NOMO-1 treated with DMSO at 0.1 percent for 48 hours (cell line): Measurements from ENCODE around the gene SNAPC2.

Experiments used
- DNase-seq: peaks from one replicate; lab custom pipeline; 2025; ENCODE audit not compliant: unreplicated experiment; lab: John Stamatoyannopoulos, UW

SNAPC2 gene

GRCh38 chr19:7965921-7966665, 46.0 kb downstream of the SNAPC2 start:
- DNase-seq = no peak

GRCh38 chr19:7968008-7968795, 48.1 kb downstream of the SNAPC2 start:
- no peak for DNase-seq

GRCh38 chr19:7968796-7969554, 48.8 kb downstream of the SNAPC2 start:
- no peak for DNase-seq

- DNase-seq = no peak
These were observed 49.4 kb downstream of the SNAPC2 start for GRCh38 chr19:7969555-7969939.

GRCh38 chr19:7970716-7971448, 50.7 kb downstream of the SNAPC2 start:
- DNase-seq = no peak

GRCh38 chr19:7971553-7972520, 51.7 kb downstream of the SNAPC2 start:
- DNase-seq = no peak
